ENCODE measurements around the gene RBM44. TPM values are rescaled to one million over a fixed set of nuclear protein-coding genes. Genes with fewer than 3 reads are reported as not detected.

The RBM44 gene, protein sequence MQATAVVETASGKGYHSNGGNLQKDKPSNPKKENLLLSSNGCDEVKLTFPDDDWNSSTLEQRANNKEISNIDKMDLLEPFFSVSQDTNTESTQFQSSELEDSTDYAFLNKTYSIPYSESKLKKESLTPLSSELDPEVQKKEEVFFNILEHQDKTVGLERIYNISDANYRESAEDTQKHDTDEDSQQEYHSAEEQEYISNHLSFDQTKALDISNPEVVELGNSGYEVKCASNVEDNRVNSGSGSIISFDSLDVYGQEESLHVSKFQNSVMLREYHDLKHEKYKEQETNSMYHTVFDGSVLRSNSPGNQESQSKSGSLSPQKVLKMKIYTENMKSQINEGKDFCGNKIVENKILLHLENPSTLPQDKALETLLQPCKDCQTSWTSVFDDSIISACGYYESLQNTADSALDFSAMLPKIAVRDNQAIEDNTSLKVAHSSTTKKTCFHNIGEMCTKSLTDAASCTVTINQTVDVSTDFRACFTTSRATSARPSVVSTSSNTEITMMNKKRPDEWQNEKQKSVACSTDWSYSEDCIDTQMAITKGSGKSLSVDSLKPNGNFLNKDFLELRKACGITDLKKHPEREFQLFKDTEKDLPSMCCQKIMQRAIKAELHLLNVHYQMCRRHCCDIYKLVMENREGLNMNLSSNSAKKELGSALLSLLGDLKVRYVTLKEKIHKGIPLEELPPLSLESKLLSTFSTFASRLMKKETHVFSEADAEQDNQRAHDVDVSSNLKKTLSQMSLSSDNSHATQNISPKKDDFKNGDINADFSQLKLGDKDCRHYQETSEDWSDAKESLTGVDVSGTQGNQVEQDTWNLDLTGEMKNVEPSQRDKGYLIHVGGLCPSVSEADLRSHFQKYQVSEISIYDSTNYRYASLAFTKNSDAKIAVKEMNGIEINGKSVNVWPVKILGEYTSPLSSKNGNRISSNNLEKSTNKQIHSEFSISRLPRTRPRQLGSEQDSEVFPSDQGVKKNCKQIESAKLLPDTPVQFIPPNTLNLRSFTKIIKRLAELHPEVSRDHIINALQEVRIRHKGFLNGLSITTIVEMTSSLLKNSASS
- total RNA-seq, result 0.40 and 0.53 TPM in 2 replicates
- polyA plus RNA-seq, result 0.47 and 0.76 TPM in 2 replicates

DNA sequence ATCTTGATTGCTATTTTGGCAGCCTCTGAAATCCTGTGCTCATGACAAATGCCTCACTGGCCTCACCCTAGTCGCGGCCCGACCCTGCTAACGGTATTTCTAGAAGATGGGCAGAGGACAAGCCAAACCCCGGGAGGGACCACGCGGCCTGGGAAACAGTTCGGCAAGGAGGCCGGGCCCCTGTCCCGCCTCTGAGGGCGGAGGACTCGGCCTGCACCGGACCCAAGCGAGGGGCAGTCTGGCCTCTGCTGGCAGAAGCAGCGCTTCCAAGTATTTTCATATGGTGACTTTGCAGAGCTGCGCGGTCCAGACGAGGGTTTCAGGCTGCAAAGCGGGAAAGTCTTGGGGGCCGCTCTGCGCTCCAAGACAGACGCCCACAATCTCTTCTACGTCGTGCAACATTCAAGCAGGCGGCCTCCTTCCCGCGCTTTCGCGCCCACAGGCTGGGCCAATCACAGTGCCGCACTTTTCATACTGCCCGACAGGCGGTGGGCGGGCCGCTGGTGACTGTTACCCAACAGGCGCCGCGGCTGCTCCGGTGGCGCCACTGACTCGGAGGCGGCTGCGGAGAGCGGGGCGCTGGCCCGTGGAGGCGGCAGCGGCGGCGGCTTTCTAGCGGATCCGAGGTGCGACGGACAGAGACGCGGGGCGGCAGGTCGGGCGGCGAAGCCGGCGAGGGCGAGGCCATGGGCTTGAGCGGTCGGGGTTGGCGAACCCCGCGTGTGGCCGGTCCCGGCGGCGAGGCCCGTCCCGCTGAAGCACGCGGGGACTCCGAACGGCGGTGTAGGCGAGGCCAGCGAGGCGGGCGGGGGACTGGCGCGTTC lies at the start of gene RBM44:
Gene RBM44, plus strand, starts transcription at position 544 of the 824 bp plus-strand sequence. CDS start 14,831 bp downstream, outside the sequence.
- H3K27ac ChIP-seq, result no peak within 1 kb of the TSS
- no peaks in the 10 kb centered on the region for H3K79me2 ChIP-seq
- H3K27me3 ChIP-seq, result no peaks in the 10 kb centered on the region
- H3K9me3 ChIP-seq (ENCODE audit: low read depth), result no peaks in the 10 kb centered on the region
- no peak within 1 kb of the TSS for H2AFZ ChIP-seq
- 97% methylated on average over 52 of the region's 84 CpGs for WGBS (ENCODE audit: low lambda C conversion rate, missing lambda C conversion rate)
- H4K20me1 ChIP-seq (ENCODE audit: insufficient read depth, poor library complexity, severe bottlenecking), result no peaks in the 10 kb centered on the region
- H3K9me2 ChIP-seq (replicated peaks; ENCODE audit: insufficient read depth), result no peaks in the 10 kb centered on the region
- H3K4me3 ChIP-seq, result no peak within 1 kb of the TSS
- TF ChIP-seq EZH2 (IDR thresholded peaks at IDR 0.05; ENCODE audit: borderline replicate concordance) (no peak), EZH2phosphoT487 (IDR thresholded peaks at IDR 0.05; ENCODE audit: low read depth, severe bottlenecking, unreplicated experiment) (no peak), CTCF (IDR thresholded peaks at IDR 0.05; ENCODE audit: poor library complexity) (no peak)
- H3K4me2 ChIP-seq, result no peak within 1 kb of the TSS
- DNase-seq (ENCODE audit: low spot score), result no peak
- no peaks in the 10 kb centered on the region for H3K4me1 ChIP-seq (ENCODE audit: insufficient read depth)
- H3K36me3 ChIP-seq (replicated peaks; ENCODE audit: insufficient read depth, low read depth), result no peaks in the 10 kb centered on the region

DNA sequence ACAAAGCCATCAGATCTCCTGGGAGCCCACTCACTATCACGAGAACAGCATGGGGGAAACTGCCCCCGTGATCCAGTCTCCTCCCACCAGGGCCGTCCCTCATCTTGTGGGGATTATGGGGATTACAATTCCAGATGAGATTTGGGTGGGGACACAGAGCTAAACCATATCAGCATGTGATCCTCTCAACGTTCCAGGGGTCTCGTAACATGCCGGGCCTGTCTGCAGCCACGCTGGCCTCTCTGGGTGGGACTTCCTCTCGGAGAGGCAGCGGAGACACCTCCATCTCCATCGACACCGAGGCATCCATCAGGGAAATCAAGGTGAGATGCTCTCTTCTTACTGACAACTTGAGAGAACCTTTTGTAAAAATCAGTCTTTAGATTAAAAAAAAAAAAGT lies 49.6 kb upstream of the RBM44 start:
- no peaks in the 10 kb centered on the region for H3K9me2 ChIP-seq (replicated peaks; ENCODE audit: insufficient read depth)
- WGBS (ENCODE audit: low lambda C conversion rate, missing lambda C conversion rate), result 89% methylated on average over 11 of the region's 11 CpGs

More for the DNA sequence above, 49.6 kb upstream of the RBM44 start:
- H3K4me2 ChIP-seq, result no peak overlapping the region
- peaks cover 7% of the 10 kb centered on the region for H3K4me1 ChIP-seq (ENCODE audit: insufficient read depth)
- H4K20me1 ChIP-seq (ENCODE audit: insufficient read depth, poor library complexity, severe bottlenecking), result no peaks in the 10 kb centered on the region
- no peak for DNase-seq (ENCODE audit: low spot score)
- H3K27ac ChIP-seq, result no peak overlapping the region
- no peak overlapping the region for H3K4me3 ChIP-seq
- no peak overlapping the region for H2AFZ ChIP-seq
- H3K79me2 ChIP-seq, result peaks cover 14% of the 10 kb centered on the region
- no peak for TF ChIP-seq EZH2 (IDR thresholded peaks at IDR 0.05; ENCODE audit: borderline replicate concordance)
- TF ChIP-seq CTCF (IDR thresholded peaks at IDR 0.05; ENCODE audit: poor library complexity), result no peak
- TF ChIP-seq EZH2phosphoT487 (IDR thresholded peaks at IDR 0.05; ENCODE audit: low read depth, severe bottlenecking, unreplicated experiment), result no peak
- H3K9me3 ChIP-seq (ENCODE audit: low read depth), result no peaks in the 10 kb centered on the region
- no peaks in the 10 kb centered on the region for H3K27me3 ChIP-seq
- no peaks in the 10 kb centered on the region for H3K36me3 ChIP-seq (replicated peaks; ENCODE audit: insufficient read depth, low read depth)
